Right renal pelvis (tissue), 4 donors: ENCODE results near the gene BCL2L11. TPM values are rescaled to one million over a fixed set of nuclear protein-coding genes. Genes with fewer than 3 reads are reported as not detected.

Experiments used
- DNase-seq, 4 donors: peaks; one replicate each; pipeline ENCODE4 v3.0.0-alpha.2; 2013; ENCODE audit warnings: low read depth in 4 of 4, low spot score in 3 of 4, missing footprints in 1 of 4
- polyA plus RNA-seq, 4 donors: library from polyadenylated mRNA; unstranded; fragments of 120-200 nt; gene quantifications; one replicate each; pipeline ENCODE4 v1.2.1, GENCODE V29; 2013; ENCODE audit not compliant: insufficient read length in 4 of 4

Gene BCL2L11
- polyA plus RNA-seq, 4 donors = 18.6 to 22.1 (median 19.9) TPM

DNA sequence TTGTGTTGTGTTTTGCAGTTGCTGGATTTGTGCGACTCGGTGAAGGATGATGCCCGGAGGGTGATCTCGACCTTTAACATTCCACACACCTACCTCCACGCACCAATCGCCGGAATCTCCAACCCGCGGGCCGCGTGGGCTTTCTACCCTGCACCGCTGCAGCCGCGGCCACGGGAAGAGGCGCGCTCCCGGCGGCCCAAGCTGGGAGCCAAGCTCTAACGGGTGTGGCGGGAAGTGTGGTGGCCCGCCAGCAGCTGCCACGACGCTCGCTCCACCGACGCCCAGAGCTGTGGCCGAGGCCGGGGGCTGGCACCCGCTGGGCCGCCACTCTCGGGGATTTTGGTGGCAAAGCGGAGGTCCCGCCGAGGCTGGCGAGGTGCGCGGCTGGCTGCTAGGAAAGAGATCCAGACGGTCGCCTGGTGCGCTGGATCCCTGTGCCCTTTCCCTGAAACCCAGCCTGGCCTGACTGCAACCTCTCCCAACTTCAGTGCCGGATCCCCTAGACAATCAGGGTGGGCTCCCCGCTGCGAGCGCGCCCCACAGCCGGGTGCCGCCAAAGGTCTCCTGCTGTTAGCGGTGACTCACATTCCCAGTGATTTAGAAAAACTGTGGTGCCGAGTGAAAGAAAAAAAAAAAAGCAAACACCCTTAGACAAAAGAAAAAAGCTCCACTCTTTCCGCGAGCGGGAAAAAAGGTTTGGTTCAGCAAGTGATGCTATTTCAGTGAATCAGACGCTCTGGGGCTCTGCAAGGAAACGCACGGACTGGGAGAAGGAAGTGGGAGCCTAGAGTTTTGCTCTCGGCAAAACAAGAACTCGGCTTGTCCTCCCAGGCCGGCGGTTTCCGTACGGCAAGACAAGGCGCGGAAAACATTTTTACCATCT lies 2.9 kb upstream of the BCL2L11 start:
- DNase-seq = peak in 3 of 4 donors; percentile 20 to 26 (median 22)

DNA sequence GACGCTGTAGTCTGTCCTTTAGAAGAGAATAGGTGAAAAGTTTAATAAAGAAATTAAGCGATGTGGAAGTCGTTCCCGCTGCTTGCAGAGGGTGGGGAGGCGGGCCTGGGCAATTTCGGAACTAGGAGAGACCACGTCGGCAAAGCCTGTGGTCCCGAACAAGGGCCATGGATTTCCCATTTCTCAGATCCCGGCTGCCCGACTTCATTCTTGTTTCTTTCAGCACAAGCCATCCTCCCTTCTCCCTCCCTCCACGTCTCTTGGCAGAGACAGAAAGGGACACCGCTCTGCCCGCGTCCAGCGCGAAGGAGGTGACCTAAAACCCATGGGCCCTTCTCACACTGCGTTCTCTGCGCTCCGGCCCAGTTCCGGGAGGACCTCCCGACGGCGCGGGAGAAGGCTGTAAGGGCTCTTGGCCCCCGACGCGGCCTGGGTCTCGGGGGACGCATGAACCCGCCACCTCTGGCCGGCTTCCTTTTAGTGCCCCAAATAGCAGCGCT lies 2.2 kb upstream of the BCL2L11 start:
- peak in 2 of 4 donors; percentile 12 to 20 for DNase-seq

DNA sequence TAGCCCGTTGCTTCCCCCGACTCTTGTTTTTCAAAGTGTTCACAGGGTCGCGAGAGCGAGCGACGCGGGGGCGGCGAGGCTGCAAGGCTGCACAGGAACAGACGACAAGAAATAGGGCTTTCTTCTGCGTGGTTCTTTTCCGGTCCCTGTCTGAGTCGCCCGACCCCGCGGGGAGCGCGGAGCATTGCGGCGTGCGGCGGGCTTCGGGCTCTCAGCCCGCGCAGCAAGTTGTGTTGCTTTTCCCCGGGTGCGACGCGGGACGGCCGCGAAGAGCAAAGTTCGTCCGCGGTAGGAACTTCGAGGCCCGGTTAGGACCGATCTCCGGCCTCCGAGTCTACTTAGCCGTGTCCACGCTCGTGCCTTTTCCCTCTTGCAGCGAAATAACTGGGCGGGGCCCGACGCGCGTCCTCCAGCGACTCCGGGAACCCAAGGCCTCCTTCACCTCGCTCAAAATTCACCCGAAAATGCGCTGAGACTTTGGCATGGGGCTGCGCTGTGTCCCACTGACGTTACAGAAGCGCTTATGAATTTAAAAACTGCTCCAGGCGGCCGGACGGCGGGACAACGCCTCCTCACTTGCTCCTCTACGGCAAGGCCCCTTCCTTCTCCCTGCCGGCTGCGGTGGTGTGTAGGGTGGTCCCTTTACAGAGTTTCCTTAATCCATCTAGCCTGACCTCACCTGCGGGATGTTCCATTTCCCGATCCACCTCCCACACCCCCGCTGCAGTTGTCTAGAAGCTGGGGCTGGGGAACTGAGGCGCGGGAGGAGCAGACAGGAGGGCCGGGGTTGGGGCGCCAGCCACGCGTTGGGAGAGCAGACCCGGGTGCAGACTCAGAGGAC lies 1.5 kb upstream of the BCL2L11 start:
- DNase-seq = peak in 3 of 4 donors; percentile 8 to 16 (median 16)

DNA sequence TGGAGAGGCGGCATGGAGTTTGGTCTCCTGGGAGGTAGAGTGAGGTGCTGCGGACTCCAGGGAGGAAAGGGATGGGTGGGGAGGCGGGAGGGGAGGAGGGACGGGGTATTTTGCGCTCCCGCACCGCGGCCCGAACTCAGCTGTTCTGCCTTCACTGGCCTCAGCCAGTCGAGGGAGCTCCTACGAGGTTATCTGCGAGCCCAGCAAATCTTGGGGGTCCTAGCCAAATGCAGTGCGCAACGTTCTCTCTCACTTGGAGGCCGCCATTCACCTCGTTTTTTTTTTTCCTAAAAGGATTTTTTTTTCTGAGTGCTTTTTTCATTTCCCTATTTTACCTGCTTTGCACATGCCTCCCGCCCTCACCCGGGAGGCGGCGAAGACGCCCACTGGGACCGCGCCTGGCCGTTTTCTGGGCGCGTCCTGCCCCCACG lies 877 bp upstream of the BCL2L11 start:
- DNase-seq = peak in 2 of 4 donors; percentile 15 to 18

DNA sequence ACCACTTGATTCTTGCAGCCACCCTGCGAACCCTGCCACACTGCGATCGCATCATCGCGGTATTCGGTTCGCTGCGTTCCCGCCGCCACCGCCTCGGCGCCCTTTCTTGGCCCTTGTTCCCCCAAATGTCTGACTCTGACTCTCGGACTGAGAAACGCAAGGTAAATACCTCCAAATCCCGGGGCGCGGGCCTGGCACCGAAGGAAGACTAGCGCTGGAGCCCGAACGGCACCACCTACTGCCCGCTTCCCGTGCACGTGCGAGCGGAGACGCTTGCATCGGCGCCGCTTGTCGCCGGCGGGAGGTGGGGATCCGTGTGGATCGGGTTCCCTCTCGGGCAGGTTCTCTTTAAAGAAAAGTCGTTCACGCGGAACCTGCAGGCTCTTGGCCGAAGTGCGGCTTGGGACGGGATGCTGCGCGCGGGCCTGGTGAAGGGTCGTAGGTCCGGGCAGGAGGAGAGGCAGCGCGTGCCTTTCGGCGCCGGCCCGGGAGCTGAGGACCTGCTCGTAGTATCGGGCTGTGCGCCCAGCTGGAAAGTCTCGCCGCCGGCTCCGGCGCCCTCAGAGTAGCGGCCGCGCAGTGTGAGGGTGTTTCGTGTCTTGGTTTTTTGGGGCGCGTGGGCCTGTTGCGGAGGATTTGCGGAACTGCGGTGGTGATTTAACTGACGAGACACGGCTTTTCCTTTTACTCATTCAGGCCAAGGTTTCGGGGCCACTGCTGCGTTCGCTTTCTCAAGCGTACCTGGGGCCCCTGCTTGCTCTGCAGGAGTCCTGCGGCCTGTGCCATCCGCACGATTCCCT lies 514 bp downstream of the BCL2L11 start:
- DNase-seq = peak in 3 of 4 donors; percentile 20 to 55 (median 22)

- peak; percentile 72 to 80 (median 80) for DNase-seq
These were observed 1.3 kb downstream of the BCL2L11 start for GRCh38 chr2:111121828-111122630.

DNA sequence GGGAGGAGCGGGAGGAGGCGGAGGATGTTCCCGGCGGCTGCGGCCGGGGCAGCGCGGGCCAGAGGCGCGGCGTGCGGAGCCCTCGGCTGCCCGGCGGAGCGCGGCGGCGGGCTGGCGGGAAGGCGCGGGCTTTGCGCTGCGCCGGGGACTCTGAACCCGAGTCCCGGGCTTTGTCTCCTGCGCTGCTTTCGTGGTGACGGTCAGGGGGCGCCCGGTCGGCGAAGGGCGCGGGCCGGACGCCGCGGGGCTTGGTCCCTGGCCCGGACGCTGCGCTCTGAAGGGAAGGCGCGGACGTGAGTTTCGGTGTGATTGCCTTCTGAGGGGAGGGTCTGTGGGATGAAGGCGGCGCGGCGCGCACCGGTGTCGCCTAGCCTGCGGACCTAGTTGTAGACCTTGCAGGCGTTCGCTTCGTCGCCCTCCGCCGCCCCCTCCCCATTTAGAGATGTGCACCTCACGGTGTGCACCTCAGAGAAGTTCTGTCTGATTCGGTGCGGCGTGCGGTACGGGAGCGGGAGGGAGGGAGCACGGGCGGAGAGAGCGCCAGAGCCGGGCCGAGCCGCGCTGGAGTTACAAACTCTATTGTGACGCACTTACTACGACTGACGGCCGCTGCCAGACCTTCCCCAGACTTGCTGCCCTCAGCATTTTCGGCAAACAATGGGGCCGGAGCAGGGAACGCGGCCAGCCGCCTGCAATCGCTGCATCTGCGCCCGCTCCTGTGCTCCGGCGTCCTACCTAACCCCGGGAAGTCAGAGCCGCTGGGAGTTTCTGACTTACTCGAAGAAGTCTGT lies 2.1 kb downstream of the BCL2L11 start:
- peak in 3 of 4 donors; percentile 37 to 60 (median 49) for DNase-seq

DNA sequence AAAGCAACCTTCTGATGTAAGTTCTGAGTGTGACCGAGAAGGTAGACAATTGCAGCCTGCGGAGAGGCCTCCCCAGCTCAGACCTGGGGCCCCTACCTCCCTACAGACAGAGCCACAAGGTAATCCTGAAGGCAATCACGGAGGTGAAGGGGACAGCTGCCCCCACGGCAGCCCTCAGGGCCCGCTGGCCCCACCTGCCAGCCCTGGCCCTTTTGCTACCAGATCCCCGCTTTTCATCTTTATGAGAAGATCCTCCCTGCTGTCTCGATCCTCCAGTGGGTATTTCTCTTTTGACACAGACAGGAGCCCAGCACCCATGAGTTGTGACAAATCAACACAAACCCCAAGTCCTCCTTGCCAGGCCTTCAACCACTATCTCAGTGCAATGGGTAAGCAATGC lies 3.0 kb downstream of the BCL2L11 start:
- DNase-seq = no peak

GRCh38 chr2:111126581-111126980 lies 5.9 kb downstream of the BCL2L11 start:
- no peak for DNase-seq

GRCh38 chr2:111127351-111127750 lies 6.6 kb downstream of the BCL2L11 start:
- DNase-seq = no peak

GRCh38 chr2:111128096-111128495 lies 7.4 kb downstream of the BCL2L11 start:
- no peak for DNase-seq

DNA sequence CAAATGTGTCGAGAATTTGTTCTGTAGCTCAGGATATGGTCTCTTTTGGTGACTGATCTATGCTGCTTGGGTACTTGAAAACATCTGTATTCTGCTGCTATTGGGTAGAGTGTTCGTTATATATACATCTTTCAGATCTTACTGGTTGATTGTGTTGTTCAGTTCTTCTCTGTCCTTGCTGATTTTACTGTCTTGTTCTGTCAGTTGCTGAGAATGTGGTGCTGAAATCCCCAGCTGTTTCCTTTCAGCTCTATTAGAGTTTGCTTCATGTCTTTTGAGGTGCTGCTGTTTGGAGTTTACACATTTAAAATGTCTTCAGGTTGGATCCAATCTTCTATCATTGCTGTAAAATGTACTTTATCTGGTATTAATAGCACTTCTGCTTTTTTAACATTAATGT lies 12.9 kb downstream of the BCL2L11 start:
- DNase-seq = no peak

DNA sequence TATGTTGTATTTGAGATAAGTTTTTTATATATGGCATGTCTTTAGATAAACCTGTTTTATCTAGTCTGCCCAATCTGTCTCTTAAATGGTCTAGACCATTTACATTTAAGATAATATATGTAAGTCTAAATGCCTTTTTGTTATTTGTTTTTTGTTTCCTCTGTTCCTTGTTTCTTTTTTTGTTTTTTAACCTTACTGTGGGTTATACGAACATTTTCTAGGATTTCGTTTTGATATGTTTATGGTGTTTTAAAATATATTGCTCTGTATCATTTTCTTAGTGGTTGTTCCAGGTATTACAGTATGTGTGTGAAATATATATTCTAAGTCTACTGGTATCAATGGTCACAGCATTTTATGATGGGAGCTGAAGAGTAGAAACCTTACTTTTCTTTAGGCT lies 13.3 kb downstream of the BCL2L11 start:
- DNase-seq = no peak

GRCh38 chr2:111135237-111135909 lies 14.7 kb downstream of the BCL2L11 start:
- DNase-seq = no peak

- no peak for DNase-seq
These were observed 15.2 kb downstream of the BCL2L11 start for GRCh38 chr2:111135910-111136297.

- no peak for DNase-seq
These were observed 18.1 kb downstream of the BCL2L11 start for GRCh38 chr2:111138839-111139238.

GRCh38 chr2:111139637-111140317 lies 19.1 kb downstream of the BCL2L11 start:
- DNase-seq = no peak

- no peak for DNase-seq
These were observed 20.1 kb downstream of the BCL2L11 start for GRCh38 chr2:111140815-111141214.
